Activated CD4-positive, alpha-beta T cell treated with anti-CD3 and anti-CD28 coated beads for 36 hours (primary cell): ENCODE measurements around the gene ATF4. TPM values are rescaled to one million over a fixed set of nuclear protein-coding genes. Genes with fewer than 3 reads are reported as not detected.
"Not testable (repeated sequence)": the region's sequence is repeated elsewhere in the genome, so short reads cannot be mapped to it uniquely, and the experiment has no call there.

ENCODE experiments used
- ATAC-seq: fragments of 200-7000 bp; cut with Tn5 transposase; one replicate; pipeline ENCODE4 v1.10.0; 2021; ENCODE audit warnings: mild to moderate bottlenecking, moderate library complexity
- CTCF ChIA-PET: fragments of 350-600 bp; sonication (Branson Sonifier 250); formaldehyde crosslinking; loops from one replicate; lab custom pipeline; 2021; ENCODE audit warnings: antibody characterized with exemption; lab: Charles Lee
- POLR2A ChIA-PET: fragments of 350-600 bp; sonication (Branson Sonifier 250); formaldehyde crosslinking; loops from one replicate; lab custom pipeline; 2021; ENCODE audit warnings: antibody characterized with exemption, inconsistent platforms; lab: Charles Lee
- DNase-seq: peaks from one replicate; pipeline ENCODE4 v3.0.0-alpha.2; 2020
- H3K27ac Mint-ChIP-seq: one replicate; pipeline ENCODE4 v1.8.0; 2021; ENCODE audit warnings: mixed read lengths
- H3K27me3 Mint-ChIP-seq: one replicate; pipeline ENCODE4 v1.8.0; 2021; ENCODE audit warnings: mixed read lengths
- H3K36me3 Mint-ChIP-seq: one replicate; pipeline ENCODE4 v1.8.0; 2021; ENCODE audit warnings: low read depth, mixed read lengths
- H3K4me1 Mint-ChIP-seq: one replicate; pipeline ENCODE4 v1.8.0; 2021; ENCODE audit warnings: mixed read lengths
- H3K4me3 Mint-ChIP-seq: one replicate; pipeline ENCODE4 v1.8.0; 2021; ENCODE audit warnings: mild to moderate bottlenecking, moderate library complexity, mixed read lengths
- H3K9me3 Mint-ChIP-seq: one replicate; pipeline ENCODE4 v1.8.0; 2021; ENCODE audit warnings: low read depth, mixed read lengths
- intact Hi-C, 2 experiments: fragments of 100-400 bp; cut with DNase I in 1 of 2; cut with micrococcal nuclease in 1 of 2; formaldehyde crosslinking; loops; one replicate each; pipeline versions ENCODE4 v1.14.2 to v1.15.1; 2022 to 2024; cut with DNase I, micrococcal nuclease
- total RNA-seq, 2 experiments: library from RNA; stranded (reverse); gene quantifications; one replicate each; pipeline ENCODE4 v1.2.3, GENCODE V29; 2021

ATF4 gene
- total RNA-seq, 2 experiments from 2014 or later: 580 to 680 TPM

DNA sequence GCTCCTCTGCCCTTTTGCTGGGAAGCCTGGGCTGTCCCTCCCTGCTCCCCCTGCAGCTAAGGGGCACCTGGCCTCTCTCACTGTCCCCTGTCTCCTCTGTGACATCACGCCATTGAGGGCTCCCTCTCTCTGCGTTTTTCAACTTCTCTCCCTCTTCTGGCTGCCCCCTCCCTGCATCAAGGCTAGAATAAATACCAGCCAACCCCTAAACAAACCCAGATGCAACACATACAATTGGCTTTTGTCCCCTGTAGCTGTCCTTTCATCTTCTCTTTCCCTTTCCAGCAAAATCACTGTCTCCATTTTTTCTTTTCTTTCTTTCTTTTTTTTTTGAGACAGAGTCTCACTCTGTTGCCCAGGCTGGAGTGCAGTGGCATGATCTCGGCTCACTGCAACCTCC, 21.6 kb upstream of the ATF4 start:
- H3K4me3 Mint-ChIP-seq: no peak overlapping the region
- no peaks in the 10 kb centered on the region for H3K27me3 Mint-ChIP-seq
- no peak for ATAC-seq
- DNase-seq: no peak
- H3K27ac Mint-ChIP-seq: no peak overlapping the region
- H3K36me3 Mint-ChIP-seq: peaks cover 10% of the 10 kb centered on the region
- H3K4me1 Mint-ChIP-seq: peaks cover 22% of the 10 kb centered on the region
- CTCF ChIA-PET: interaction anchor here (0.6 to 3.2 kb wide), 4 partner anchors 21 to 386 kb away, joined by 3 to 50 read pairs (median 4); partner anchors contain the start of genes ATF4, RPL3 and RPS19BP1
- POLR2A ChIA-PET: interaction anchor here (0.9 kb wide), 1 partner anchor 21 kb away, joined by 3 read pairs; the partner anchor contains the start of gene ATF4
- intact Hi-C loops: no loop called here
- H3K9me3 Mint-ChIP-seq: no peaks in the 10 kb centered on the region

DNA sequence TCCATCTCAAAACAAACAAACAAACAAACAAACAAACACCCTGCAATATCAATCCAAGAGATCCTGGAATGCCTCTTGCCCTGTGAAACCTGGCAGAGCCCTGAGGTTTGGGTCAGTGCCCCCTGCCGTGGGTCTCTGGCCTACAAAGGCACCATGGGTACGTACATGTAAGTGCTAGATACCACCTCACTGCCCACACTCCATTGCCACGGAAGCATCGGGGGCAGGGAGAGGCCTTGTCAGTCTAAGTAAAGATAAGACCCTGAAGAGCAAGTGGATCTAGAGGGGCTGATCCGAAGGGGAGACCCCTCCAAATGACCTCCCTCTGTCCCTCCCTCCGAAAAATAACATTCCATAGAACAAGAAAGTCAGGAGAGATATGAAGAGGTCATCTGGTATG, 20.3 kb upstream of the ATF4 start:
- Mint-ChIP-seq H3K4me3 (no peak overlapping the region), H3K9me3 (no peaks in the 10 kb centered on the region), H3K4me1 (peaks cover 26% of the 10 kb centered on the region), H3K27ac (no peak overlapping the region), H3K36me3 (peaks cover 16% of the 10 kb centered on the region), H3K27me3 (no peaks in the 10 kb centered on the region)
- no peak for DNase-seq
- POLR2A ChIA-PET: no interaction called here
- intact Hi-C loops: loop anchor here in 1 of 2 experiments (5.0 kb wide), 1 partner anchor 928 kb away; the partner anchor contains the start of gene DMC1
- CTCF ChIA-PET: interaction anchor here (0.7 kb wide), 1 partner anchor 215 kb away, joined by 3 read pairs; no protein-coding TSS in a partner anchor
- ATAC-seq: no peak

DNA sequence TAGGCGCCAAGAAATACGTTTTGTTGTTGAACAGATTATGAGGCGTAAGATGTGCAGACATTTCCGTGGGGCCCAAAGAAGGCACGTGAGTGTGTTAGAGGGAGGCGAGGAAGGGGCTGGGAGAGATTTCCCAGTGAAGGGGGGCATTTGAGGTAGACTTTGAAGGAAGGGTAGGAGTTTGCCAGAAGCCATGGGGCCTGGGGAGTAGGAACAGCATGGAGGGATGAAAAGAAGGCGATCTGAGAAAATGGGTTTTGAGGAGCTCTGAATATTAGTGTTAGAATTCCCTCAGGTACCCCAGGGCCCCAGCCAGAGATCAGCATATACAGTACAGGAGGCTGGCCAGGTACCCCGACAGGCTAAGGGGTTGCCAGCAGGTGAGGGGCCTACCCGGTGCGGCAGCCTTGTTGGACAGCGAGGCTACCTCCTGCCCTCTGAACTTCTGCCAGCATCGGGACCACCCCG, 18.7 kb upstream of the ATF4 start:
- DNase-seq (no peak), ATAC-seq (no peak)
- H3K4me3 Mint-ChIP-seq: peak overlapping the region; percentile 76
- peaks cover 31% of the 10 kb centered on the region for H3K36me3 Mint-ChIP-seq
- intact Hi-C loops: loop anchor here (1.0 to 5.0 kb wide), 10 partner anchors 11 to 929 kb away; partner anchors contain the start of genes RPS19BP1 (in 2 of the 2), ADSL (in 1 of the 2), ATF4 (in 1 of the 2) and CBX7 (in 1 of the 2)
- H3K4me1 Mint-ChIP-seq: peaks cover 34% of the 10 kb centered on the region
- ChIA-PET CTCF (interaction anchor here (0.6 to 2.7 kb wide), 11 partner anchors 8 to 102 kb away, joined by 3 to 16 read pairs (median 5); partner anchors contain the start of genes ATF4 and TAB1), POLR2A (interaction anchor here (0.6 to 2.0 kb wide), 11 partner anchors 11 to 441 kb away, joined by 3 to 25 read pairs (median 5); partner anchors contain the start of genes ATF4, RPL3 and TAB1)
- no peaks in the 10 kb centered on the region for H3K27me3 Mint-ChIP-seq
- H3K27ac Mint-ChIP-seq: peak overlapping the region; percentile 94
- no peaks in the 10 kb centered on the region for H3K9me3 Mint-ChIP-seq

DNA sequence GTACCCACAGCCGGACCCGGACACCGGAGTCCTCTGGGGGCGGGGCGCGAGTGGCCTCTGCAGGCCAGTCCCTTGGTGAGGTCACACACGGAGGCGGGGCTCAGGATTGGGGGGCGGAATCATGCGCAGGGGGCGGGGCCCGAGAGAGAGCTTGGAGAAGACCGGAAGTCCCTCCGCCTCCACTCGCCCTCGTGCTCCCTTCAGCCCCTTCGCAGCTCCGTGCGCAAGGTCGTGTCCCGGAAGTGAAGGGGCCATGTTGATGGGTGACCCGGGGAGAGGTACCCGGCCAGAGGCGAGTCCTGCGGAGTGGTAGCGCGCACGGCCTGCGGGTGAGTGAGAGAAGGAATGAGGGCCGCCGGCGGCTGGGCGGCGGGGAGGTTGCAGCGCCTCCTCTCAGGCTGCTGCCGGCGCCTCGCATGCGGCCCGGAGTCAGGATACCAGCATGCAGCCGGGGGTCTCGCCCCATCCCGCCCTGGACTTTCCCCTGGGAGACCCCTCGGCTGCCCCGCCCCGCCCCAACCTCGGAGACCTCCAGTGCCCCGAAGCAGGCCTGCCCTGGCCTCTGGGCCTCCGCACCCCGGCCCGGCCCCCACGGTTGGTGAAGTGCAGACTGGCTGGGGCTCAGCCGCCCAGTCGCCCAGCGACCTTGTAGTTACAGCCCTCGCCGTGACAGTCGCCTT, 18.1 kb upstream of the ATF4 start, which contains the start of gene MIEF1:
MIEF1 (plus strand) TSS at position 182 of the 680 bp plus-strand sequence. CDS start 9,005 bp downstream, outside the sequence.
- Mint-ChIP-seq H3K36me3 (peaks cover 35% of the 10 kb centered on the region), H3K27me3 (no peaks in the 10 kb centered on the region), H3K27ac (peak within 1 kb of the TSS; percentile 94), H3K4me1 (peaks cover 35% of the 10 kb centered on the region), H3K4me3 (peak within 1 kb of the TSS; percentile 76), H3K9me3 (no peaks in the 10 kb centered on the region)
- intact Hi-C loops: loop anchor here (1.0 to 5.0 kb wide), 10 partner anchors 12 to 930 kb away; partner anchors contain the start of genes RPS19BP1 (in 2 of the 2), ADSL (in 1 of the 2), ATF4 (in 1 of the 2) and CBX7 (in 1 of the 2)
- POLR2A ChIA-PET: interaction anchor here (0.6 to 2.0 kb wide), 11 partner anchors 12 to 441 kb away, joined by 3 to 25 read pairs (median 5); partner anchors contain the start of genes ATF4, RPL3 and TAB1
- DNase-seq (peak; percentile 98), ATAC-seq (peak; percentile 98)
- CTCF ChIA-PET: interaction anchor here (0.6 to 2.7 kb wide), 12 partner anchors 8 to 796 kb away, joined by 3 to 16 read pairs (median 4); partner anchors contain the start of genes ATF4, GTPBP1 and TAB1

DNA sequence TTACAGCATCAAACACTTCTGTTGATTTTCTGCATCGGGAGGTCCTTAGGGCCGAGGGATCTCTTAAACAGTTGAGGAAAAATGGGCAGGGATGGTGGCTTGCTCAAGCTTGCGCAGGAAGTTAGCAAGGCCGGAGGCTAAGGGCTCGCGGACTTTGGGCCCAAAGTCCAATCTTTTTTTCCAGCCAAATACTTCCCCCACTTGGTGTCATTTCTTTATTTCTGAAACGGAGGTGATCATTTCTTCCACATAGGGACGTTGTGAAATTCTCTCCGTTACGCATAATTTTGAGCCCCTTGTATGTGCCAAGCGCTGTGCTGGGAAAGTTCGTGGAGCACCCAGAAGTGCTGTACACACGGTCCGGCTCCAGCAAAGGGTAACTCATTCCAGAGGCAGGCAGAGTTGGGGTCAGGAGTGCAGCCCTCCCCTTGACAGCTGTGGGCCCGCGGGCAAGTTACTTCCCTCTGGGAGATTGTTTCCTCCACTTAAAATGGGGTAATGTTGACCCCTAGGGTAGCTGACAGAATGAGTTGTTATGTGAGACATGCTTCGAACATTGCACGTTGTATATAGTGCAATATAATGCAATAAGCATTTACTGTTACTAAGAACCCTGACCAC, 17.5 kb upstream of the ATF4 start:
- Mint-ChIP-seq H3K4me3 (peak overlapping the region; percentile 76), H3K36me3 (peaks cover 35% of the 10 kb centered on the region), H3K27me3 (no peaks in the 10 kb centered on the region), H3K27ac (peak overlapping the region; percentile 84), H3K9me3 (no peaks in the 10 kb centered on the region), H3K4me1 (peaks cover 31% of the 10 kb centered on the region)
- DNase-seq: no peak
- POLR2A ChIA-PET: interaction anchor here (1.0 to 2.0 kb wide), 3 partner anchors 18 to 183 kb away, joined by 6 to 25 read pairs (median 15); partner anchors contain the start of genes ATF4 and RPL3
- ATAC-seq: no peak
- CTCF ChIA-PET: interaction anchor here (1.1 to 2.7 kb wide), 7 partner anchors 9 to 31 kb away, joined by 3 to 10 read pairs (median 7); no protein-coding TSS in a partner anchor
- intact Hi-C loops: loop anchor here (1.0 to 5.0 kb wide), 10 partner anchors 13 to 931 kb away; partner anchors contain the start of genes RPS19BP1 (in 2 of the 2), ADSL (in 1 of the 2), ATF4 (in 1 of the 2) and CBX7 (in 1 of the 2)

DNA sequence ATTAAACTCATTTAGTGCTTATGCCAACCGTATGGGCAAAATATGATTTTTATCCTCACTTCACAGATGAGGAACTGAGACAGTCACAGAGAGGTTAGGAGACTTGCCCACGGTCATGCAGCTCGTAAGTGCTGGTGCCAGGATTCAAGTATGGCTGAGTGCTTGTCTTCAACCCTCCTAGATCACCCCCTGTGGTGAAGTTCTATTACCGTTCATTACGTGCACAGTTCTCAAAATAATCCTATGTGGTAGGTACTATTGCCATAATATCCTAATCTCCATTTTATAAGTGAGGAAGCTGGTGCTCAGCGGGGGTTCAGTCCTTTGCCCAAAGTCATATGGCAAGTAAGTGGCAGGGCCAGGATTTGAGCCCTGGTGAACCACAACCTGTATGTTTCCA, 16.7 kb upstream of the ATF4 start:
- no peak for ATAC-seq
- H3K4me3 Mint-ChIP-seq: peak overlapping the region; percentile 76
- no peak for DNase-seq
- ChIA-PET POLR2A (interaction anchor here (2.0 kb wide), 1 partner anchor 17 kb away, joined by 25 read pairs; the partner anchor contains the start of gene ATF4), CTCF (interaction anchor here (1.3 to 2.7 kb wide), 3 partner anchors 10 to 25 kb away, joined by 6 to 8 read pairs (median 7); no protein-coding TSS in a partner anchor)
- H3K9me3 Mint-ChIP-seq: no peaks in the 10 kb centered on the region
- H3K36me3 Mint-ChIP-seq: peaks cover 39% of the 10 kb centered on the region
- H3K27me3 Mint-ChIP-seq: no peaks in the 10 kb centered on the region
- H3K27ac Mint-ChIP-seq: peak overlapping the region; percentile 84
- intact Hi-C loops: loop anchor here (2.0 to 5.0 kb wide), 3 partner anchors 15 to 931 kb away; partner anchors contain the start of genes CBX7 (in 1 of the 2) and DMC1 (in 1 of the 2)
- H3K4me1 Mint-ChIP-seq: peaks cover 36% of the 10 kb centered on the region

DNA sequence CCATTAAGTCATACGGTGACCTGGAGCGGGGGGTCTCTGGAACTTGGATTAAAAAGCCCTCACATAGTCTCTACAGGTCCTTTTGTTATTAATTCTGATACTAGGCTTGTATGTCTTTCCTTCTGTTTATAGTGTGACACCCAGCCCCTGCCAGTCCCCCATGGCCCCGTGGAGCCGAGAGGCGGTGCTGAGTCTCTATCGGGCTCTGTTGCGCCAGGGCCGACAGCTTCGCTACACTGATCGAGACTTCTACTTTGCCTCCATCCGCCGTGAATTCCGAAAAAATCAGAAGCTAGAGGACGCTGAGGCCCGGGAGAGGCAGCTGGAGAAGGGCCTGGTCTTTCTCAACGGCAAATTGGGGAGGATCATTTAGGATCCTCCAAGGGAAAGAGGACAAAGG, 16.3 kb upstream of the ATF4 start:
- Mint-ChIP-seq H3K27ac (no peak overlapping the region), H3K36me3 (peaks cover 42% of the 10 kb centered on the region), H3K4me1 (peaks cover 37% of the 10 kb centered on the region), H3K27me3 (no peaks in the 10 kb centered on the region), H3K9me3 (no peaks in the 10 kb centered on the region), H3K4me3 (peak overlapping the region; percentile 76)
- intact Hi-C loops: loop anchor here in 1 of 2 experiments (5.0 kb wide), 1 partner anchor 932 kb away; the partner anchor contains the start of gene DMC1
- POLR2A ChIA-PET: interaction anchor here (1.0 kb wide), 1 partner anchor 14 kb away, joined by 4 read pairs; no protein-coding TSS in a partner anchor
- ATAC-seq (no peak), DNase-seq (no peak)
- CTCF ChIA-PET: interaction anchor here (1.3 to 2.7 kb wide), 3 partner anchors 10 to 25 kb away, joined by 6 to 8 read pairs (median 7); no protein-coding TSS in a partner anchor

DNA sequence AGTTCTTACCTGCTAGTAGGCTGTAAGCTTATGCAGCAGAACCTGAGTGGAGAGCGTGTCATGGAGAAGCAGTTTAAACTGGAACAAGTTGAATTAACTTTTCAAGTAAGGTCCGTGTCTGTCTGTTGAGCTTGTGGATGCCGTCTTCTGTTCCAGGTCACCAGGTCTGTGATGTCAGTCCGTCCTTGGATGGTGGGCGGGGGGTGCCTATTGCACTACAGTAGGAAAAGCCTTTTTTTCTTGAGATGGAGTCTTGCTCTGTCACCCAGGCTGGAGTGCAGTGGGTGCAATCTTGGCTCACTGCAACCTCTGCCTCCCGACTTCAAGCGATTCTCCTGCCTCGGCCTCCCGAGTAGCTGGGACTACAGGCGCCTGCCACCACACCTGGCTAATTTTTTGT, 13.3 kb upstream of the ATF4 start:
- peak overlapping the region; percentile 6 for H3K27ac Mint-ChIP-seq
- H3K36me3 Mint-ChIP-seq: peaks cover 66% of the 10 kb centered on the region
- H3K27me3 Mint-ChIP-seq, H3K9me3 Mint-ChIP-seq, ATAC-seq, H3K4me3 Mint-ChIP-seq, intact Hi-C loops, DNase-seq, POLR2A ChIA-PET: not testable (repeated sequence)
- peaks cover 37% of the 10 kb centered on the region for H3K4me1 Mint-ChIP-seq
- CTCF ChIA-PET: interaction anchor here (0.7 to 1.2 kb wide), 3 partner anchors 9 to 16 kb away, joined by 3 to 5 read pairs (median 3); partner anchors contain the start of gene ATF4

DNA sequence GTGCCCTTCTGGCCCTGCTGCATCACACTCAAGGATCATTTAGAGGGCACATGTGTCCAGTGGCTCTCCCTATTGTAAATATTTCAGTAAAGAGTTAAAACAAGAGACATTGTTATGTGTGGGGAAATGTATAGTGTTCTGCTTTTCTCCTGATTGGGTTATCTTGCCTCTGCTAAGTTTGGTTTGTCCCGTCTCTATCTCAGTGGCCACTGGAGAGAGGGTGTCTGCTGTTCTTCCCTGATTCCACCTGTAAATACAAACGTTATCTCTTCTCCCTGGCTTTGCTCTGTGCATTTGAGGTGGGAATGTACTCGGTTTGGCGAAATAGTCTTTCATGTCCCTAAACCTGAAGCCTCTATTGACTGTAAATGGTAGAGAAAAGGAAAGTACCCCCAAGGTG, 12.0 kb upstream of the ATF4 start:
- Mint-ChIP-seq H3K9me3 (no peaks in the 10 kb centered on the region), H3K27me3 (no peaks in the 10 kb centered on the region), H3K4me3 (no peak overlapping the region), H3K27ac (no peak overlapping the region), H3K4me1 (peaks cover 36% of the 10 kb centered on the region), H3K36me3 (peaks cover 71% of the 10 kb centered on the region)
- no peak for DNase-seq
- ChIA-PET CTCF (interaction anchor here (0.6 kb wide), 1 partner anchor 408 kb away, joined by 3 read pairs; no protein-coding TSS in a partner anchor), POLR2A (no interaction called here)
- intact Hi-C loops: no loop called here
- ATAC-seq: no peak

DNA sequence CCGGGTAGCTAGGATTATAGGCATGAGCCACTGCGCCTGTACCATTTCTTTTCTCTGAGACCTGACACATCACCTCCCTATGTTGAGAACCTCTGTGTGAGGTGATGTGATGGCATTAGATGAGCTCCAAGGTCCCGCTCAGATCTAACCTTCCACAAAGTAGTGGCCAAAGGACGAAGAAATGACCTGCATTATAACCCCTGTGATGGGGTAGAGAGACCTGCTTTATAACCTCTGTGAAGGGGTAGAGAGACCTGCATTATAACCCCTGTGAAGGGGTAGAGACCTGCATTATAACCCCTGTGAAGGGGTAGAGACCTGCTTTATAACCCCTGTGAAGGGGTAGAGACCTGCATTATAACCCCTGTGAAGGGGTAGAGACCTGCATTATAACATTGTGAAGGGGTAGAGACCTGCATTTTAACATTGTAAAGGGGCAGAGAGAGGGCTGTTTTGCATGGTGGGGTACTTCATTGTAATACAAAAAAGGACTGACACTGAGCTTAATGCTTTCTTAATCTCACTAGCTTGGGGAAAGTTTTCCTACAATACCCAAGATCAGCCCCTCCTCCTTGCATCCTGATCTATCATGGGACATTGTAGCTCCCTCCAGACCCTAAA, 9.7 kb upstream of the ATF4 start:
- no peak for DNase-seq
- Mint-ChIP-seq H3K27ac (no peak overlapping the region), H3K4me3 (no peak overlapping the region), H3K27me3 (no peaks in the 10 kb centered on the region), H3K9me3 (no peaks in the 10 kb centered on the region), H3K4me1 (peaks cover 35% of the 10 kb centered on the region), H3K36me3 (peaks cover 77% of the 10 kb centered on the region)
- POLR2A ChIA-PET: interaction anchor here (0.7 kb wide), 1 partner anchor 563 kb away, joined by 3 read pairs; no protein-coding TSS in a partner anchor
- CTCF ChIA-PET: interaction anchor here (1.0 to 1.1 kb wide), 3 partner anchors 16 to 36 kb away, joined by 3 to 4 read pairs (median 4); no protein-coding TSS in a partner anchor
- ATAC-seq: no peak
- intact Hi-C loops: loop anchor here in 1 of 2 experiments (10.0 kb wide), 1 partner anchor 106 kb away; no protein-coding TSS in a partner anchor
